Rectal smooth muscle tissue (tissue), 1 donor: Measurements from ENCODE around the gene IFNA8.
"Not testable (repeated sequence)": the region's sequence is repeated elsewhere in the genome, so short reads cannot be mapped to it uniquely, and the experiment has no call there.

ENCODE experiments used
- H3K27ac ChIP-seq: one replicate; pipeline ENCODE4 v1.7.0; 2013; ENCODE audit warnings: low read depth, low read length, inconsistent platforms
- H3K27me3 ChIP-seq: one replicate; pipeline ENCODE4 v1.7.0; 2013; ENCODE audit warnings: low read length; ENCODE audit not compliant: control insufficient read depth, insufficient read depth
- H3K36me3 ChIP-seq: one replicate; pipeline ENCODE4 v1.7.0; 2013; ENCODE audit warnings: low read length; ENCODE audit not compliant: control insufficient read depth, insufficient read depth
- H3K4me1 ChIP-seq: one replicate; pipeline ENCODE4 v1.7.0; 2013; ENCODE audit warnings: low read length; ENCODE audit not compliant: control insufficient read depth, insufficient read depth
- H3K4me3 ChIP-seq: one replicate; pipeline ENCODE4 v1.7.0; 2013; ENCODE audit warnings: low read length
- H3K9ac ChIP-seq: one replicate; pipeline ENCODE4 v1.7.0; 2013; ENCODE audit warnings: low read length

Gene IFNA8

DNA sequence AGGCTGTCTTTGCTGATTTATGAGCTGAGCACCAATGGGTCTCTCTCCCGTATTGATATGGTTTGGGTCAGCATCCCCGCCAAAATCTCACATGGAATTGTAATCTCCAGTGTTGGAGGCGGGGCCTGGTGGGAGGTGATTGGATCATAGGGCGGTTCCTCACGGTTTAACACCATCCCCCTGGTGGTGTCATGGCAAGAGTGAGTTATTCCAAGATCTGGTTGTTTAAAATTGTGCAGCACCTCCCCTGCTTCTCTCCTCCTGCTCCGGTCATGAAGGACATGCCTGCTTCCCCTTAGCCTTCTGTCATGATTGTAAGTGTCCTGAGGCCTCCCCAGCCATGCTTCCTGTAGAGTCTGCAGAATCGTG lies 26.1 kb downstream of the IFNA8 start:
- H3K4me1 ChIP-seq, H3K36me3 ChIP-seq, H3K27me3 ChIP-seq, H3K27ac ChIP-seq, H3K4me3 ChIP-seq, H3K9ac ChIP-seq: not testable (repeated sequence)

DNA sequence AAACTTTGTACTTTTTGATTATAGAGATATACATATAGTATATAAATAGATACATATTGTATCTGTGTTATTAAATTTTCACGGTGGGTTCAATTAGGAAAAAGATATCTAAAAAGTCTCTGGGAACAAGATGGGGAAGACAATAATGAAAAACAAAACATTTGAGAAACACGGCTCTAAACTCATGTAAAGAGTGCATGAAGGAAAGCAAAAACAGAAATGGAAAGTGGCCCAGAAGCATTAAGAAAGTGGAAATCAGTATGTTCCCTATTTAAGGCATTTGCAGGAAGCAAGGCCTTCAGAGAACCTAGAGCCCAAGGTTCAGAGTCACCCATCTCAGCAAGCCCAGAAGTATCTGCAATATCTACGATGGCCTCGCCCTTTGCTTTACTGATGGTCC lies 31.2 kb downstream of the IFNA8 start, which contains the start of gene IFNA1:
Gene IFNA1 (plus strand): TSS at position 301 of the 400 bp plus-strand sequence. CDS start 69 bp downstream, at position 370.
- H3K4me3 ChIP-seq = no peak within 1 kb of the TSS
- H3K9ac ChIP-seq = no peak within 1 kb of the TSS
- H3K27ac ChIP-seq = no peak within 1 kb of the TSS
- no peaks in the 10 kb centered on the region for H3K36me3 ChIP-seq
- no peaks in the 10 kb centered on the region for H3K27me3 ChIP-seq
- H3K4me1 ChIP-seq = peaks cover 5% of the 10 kb centered on the region

GRCh38 chr9:21443849-21444625 lies 35.1 kb downstream of the IFNA8 start:
- Histone ChIP-seq H3K36me3 (no peaks in the 10 kb centered on the region), H3K9ac (no peak overlapping the region), H3K27me3 (no peaks in the 10 kb centered on the region), H3K4me1 (peaks cover 12% of the 10 kb centered on the region), H3K27ac (no peak overlapping the region), H3K4me3 (no peak overlapping the region)

- H3K36me3 ChIP-seq, H3K27me3 ChIP-seq, H3K27ac ChIP-seq, H3K4me3 ChIP-seq, H3K9ac ChIP-seq: not testable (repeated sequence)
- H3K4me1 ChIP-seq = peaks cover 12% of the 10 kb centered on the region
Measured at GRCh38 chr9:21449312-21449711, 40.4 kb downstream of the IFNA8 start.

GRCh38 chr9:21450733-21451394 lies 41.9 kb downstream of the IFNA8 start:
- H3K4me1 ChIP-seq = peaks cover 6% of the 10 kb centered on the region

GRCh38 chr9:21452681-21453080 lies 43.8 kb downstream of the IFNA8 start:
- Histone ChIP-seq H3K27me3 (no peaks in the 10 kb centered on the region), H3K4me1 (no peaks in the 10 kb centered on the region), H3K36me3 (no peaks in the 10 kb centered on the region), H3K27ac (no peak overlapping the region), H3K4me3 (no peak overlapping the region), H3K9ac (no peak overlapping the region)

More at GRCh38 chr9:21450733-21451394, 41.9 kb downstream of the IFNA8 start:
- Histone ChIP-seq H3K4me3 (no peak overlapping the region), H3K27ac (no peak overlapping the region), H3K36me3 (no peaks in the 10 kb centered on the region), H3K27me3 (no peaks in the 10 kb centered on the region), H3K9ac (no peak overlapping the region)

DNA sequence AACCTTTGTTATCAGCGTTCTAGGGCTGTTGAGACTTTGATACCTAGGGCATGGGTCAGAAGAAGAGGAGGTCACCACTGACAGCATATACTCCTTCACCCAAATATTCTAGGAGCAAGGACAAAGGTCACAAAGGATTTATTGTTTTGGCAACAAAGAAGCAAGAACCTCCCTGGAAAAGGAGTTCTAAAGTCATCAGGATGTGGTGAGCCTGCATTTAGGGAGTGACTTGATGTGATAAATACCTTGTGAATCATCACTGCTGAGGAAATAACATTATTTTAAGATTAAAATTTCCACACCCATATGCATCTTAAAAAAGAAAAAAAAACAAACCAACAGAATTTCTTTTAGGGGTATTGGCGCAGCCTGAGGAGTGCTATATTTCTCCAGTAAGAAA lies 45.2 kb downstream of the IFNA8 start:
- Histone ChIP-seq H3K4me3 (no peak overlapping the region), H3K4me1 (no peaks in the 10 kb centered on the region), H3K36me3 (no peaks in the 10 kb centered on the region), H3K27ac (no peak overlapping the region), H3K27me3 (no peaks in the 10 kb centered on the region), H3K9ac (no peak overlapping the region)

- no peak overlapping the region for H3K9ac ChIP-seq
- no peak overlapping the region for H3K27ac ChIP-seq
- no peaks in the 10 kb centered on the region for H3K4me1 ChIP-seq
- no peak overlapping the region for H3K4me3 ChIP-seq
- H3K27me3 ChIP-seq = no peaks in the 10 kb centered on the region
- H3K36me3 ChIP-seq = no peaks in the 10 kb centered on the region
Measured at GRCh38 chr9:21455320-21455719, 46.4 kb downstream of the IFNA8 start.
